ENCODE measurements around the gene INSIG1.

Gene INSIG1

GRCh38 chr7:155267023-155267422 lies 30.7 kb upstream of the INSIG1 start:
- DNase-seq, result no peak

GRCh38 chr7:155267436-155267835 lies 30.2 kb upstream of the INSIG1 start:
- DNase-seq, result no peak

- DNase-seq, result no peak
Measured at GRCh38 chr7:155268211-155268610, 29.5 kb upstream of the INSIG1 start.

- DNase-seq, result no peak
Measured at GRCh38 chr7:155268921-155269650, 28.6 kb upstream of the INSIG1 start.

GRCh38 chr7:155269766-155270585 lies 27.7 kb upstream of the INSIG1 start:
- DNase-seq, result no peak

- DNase-seq, result no peak
Measured at GRCh38 chr7:155270861-155271260, 26.8 kb upstream of the INSIG1 start.

GRCh38 chr7:155274633-155275355 lies 22.9 kb upstream of the INSIG1 start:
- no peak for DNase-seq

- no peak for DNase-seq
Measured at GRCh38 chr7:155276042-155276799, 21.5 kb upstream of the INSIG1 start.

- no peak for DNase-seq
Measured at GRCh38 chr7:155276800-155277375, 20.8 kb upstream of the INSIG1 start.

GRCh38 chr7:155277385-155277994 lies 20.2 kb upstream of the INSIG1 start:
- DNase-seq, result no peak

- DNase-seq, result no peak
Measured at GRCh38 chr7:155278921-155279320, 18.8 kb upstream of the INSIG1 start.

GRCh38 chr7:155279787-155280445 lies 17.8 kb upstream of the INSIG1 start:
- DNase-seq, result no peak

GRCh38 chr7:155280446-155281397 lies 17.0 kb upstream of the INSIG1 start:
- no peak for DNase-seq

- no peak for DNase-seq
Measured at GRCh38 chr7:155281398-155281969, 16.2 kb upstream of the INSIG1 start.

- DNase-seq, result no peak
Measured at GRCh38 chr7:155282671-155283070, 15.0 kb upstream of the INSIG1 start.

GRCh38 chr7:155283565-155284194 lies 14.0 kb upstream of the INSIG1 start:
- no peak for DNase-seq

GRCh38 chr7:155284496-155285274 lies 13.0 kb upstream of the INSIG1 start:
- no peak for DNase-seq

- DNase-seq, result no peak
Measured at GRCh38 chr7:155285423-155285822, 12.3 kb upstream of the INSIG1 start.
